Right lung (tissue), 10 donors: ENCODE data around the gene THOP1. TPM values are rescaled to one million over a fixed set of nuclear protein-coding genes. Genes with fewer than 3 reads are reported as not detected.

ENCODE experiments used
- DNase-seq, 2 donors: peaks; one replicate each; pipeline ENCODE4 v3.0.0-alpha.2; 2013
- long read RNA-seq, 8 donors: transcript quantifications; one replicate each; lab custom pipeline, GENCODE V29; 2026
- polyA plus RNA-seq, 5 donors: library from polyadenylated mRNA; unstranded; fragments of 120-200 nt; gene quantifications; one replicate each; pipeline versions ENCODE4 v1.2.1 to v1.2.3, GENCODE V29; 2013; ENCODE audit warnings: inconsistent platforms in 1 of 5, low replicate concordance in 1 of 5; ENCODE audit not compliant: insufficient read length in 5 of 5, insufficient read depth in 1 of 5

THOP1 gene
- polyA plus RNA-seq = 10 to 100 TPM; 34.5 to 58.3 (median 38.7) TPM
- long read RNA-seq, donor 1, full-length matches to known transcripts = 4 of 4 reads
- long read RNA-seq, donor 1, partial matches to known transcripts = 0 of 4 reads
- long read RNA-seq, donor 1, other reads (novel, unspliced or antisense) = 0 of 4 reads
- long read RNA-seq, donor 2, full-length matches to known transcripts = 2 of 2 reads
- long read RNA-seq, donor 2, partial matches to known transcripts = 0 of 2 reads
- long read RNA-seq, donor 2, other reads (novel, unspliced or antisense) = 0 of 2 reads
- long read RNA-seq, donor 3, partial matches to known transcripts = 6 of 8 reads
- long read RNA-seq, donor 3, other reads (novel, unspliced or antisense) = 0 of 8 reads
- long read RNA-seq, donor 4 = 0 reads
- long read RNA-seq, donor 5, full-length matches to known transcripts = 5 of 10 reads
- long read RNA-seq, donor 5, partial matches to known transcripts = 5 of 10 reads
- long read RNA-seq, donor 5, other reads (novel, unspliced or antisense) = 0 of 10 reads
- long read RNA-seq, donor 6, full-length matches to known transcripts = 2 of 37 reads
- long read RNA-seq, donor 6, partial matches to known transcripts = 35 of 37 reads
- long read RNA-seq, donor 6, other reads (novel, unspliced or antisense) = 0 of 37 reads
- long read RNA-seq, donor 7, full-length matches to known transcripts = 4 of 4 reads
- long read RNA-seq, donor 7, partial matches to known transcripts = 0 of 4 reads
- long read RNA-seq, donor 7, other reads (novel, unspliced or antisense) = 0 of 4 reads
- long read RNA-seq, donor 8, full-length matches to known transcripts = 1 of 1 reads
- long read RNA-seq, donor 8, partial matches to known transcripts = 0 of 1 reads
- long read RNA-seq, donor 8, other reads (novel, unspliced or antisense) = 0 of 1 reads

DNA sequence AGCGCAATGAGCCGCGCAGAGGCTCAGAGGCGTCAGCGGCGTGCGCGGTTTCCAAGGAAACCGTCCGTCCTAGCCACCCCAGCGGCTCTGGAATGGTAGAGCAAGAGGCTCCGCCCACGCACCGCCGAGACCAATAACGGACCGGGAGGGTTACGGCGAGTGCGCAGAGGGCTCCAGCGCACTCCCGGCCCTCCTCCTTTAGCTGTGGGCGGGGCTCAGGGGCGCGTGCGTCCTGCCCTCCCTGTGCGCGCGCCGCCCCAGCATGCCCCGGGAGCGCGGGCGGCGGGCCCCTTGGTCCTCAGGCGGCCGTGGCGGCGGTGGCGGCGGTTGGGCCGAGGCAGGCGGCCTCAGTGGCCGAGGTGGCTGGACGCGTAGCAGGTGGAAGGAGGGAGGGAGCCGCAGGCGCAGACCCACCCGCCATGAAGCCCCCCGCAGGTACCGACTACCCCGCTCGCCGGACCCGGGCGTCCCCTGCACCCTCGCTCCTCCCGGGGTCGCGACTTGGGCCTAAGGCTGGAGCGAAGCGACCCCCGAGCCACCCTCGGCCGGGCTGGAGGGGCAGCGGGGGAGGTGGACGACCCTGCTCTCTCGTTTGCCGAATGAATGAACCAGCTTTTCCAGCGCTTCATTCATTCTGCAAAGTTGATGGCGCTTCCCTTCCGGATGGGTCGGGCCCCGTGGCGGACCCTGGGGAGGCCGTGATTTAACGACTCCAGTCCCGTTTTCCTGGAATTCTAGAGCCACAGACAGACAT lies at the start of gene THOP1:
THOP1 (plus strand) TSS at position 260 of the 754 bp plus-strand sequence; CDS start at position 420, 160 bp downstream.
- peak; percentile 98 for DNase-seq

DNA sequence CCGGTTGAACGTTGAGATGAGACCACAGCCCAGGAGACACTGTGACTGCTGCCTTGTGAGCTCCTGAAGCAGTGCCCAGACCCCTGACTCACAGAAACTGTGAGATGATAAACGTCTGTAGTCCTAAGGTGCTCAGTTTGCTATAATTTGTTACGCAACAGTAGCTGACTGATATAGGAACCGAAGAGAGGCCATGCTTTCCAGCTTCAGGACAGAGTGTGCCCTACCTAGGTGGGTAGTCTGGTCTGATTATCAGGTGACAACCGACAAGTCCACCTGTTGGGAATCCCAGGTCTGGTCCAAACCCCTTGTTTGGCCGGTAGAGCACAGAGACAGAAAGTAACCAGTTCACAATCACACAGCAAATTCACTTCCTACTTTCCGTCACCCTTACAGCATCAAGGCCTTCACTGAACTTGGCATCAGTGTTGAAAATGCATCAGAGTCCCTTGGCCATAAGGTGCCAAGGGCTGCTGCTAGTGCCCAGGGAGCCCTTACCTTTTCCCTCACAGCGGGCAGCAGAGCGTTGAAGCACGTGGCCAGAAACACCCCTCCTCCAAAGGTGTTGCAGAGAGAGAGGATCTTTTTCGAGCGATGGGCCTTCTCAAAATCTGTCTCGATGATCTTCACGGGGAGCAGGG lies 48.6 kb upstream of the THOP1 start:
- no peak for DNase-seq

DNA sequence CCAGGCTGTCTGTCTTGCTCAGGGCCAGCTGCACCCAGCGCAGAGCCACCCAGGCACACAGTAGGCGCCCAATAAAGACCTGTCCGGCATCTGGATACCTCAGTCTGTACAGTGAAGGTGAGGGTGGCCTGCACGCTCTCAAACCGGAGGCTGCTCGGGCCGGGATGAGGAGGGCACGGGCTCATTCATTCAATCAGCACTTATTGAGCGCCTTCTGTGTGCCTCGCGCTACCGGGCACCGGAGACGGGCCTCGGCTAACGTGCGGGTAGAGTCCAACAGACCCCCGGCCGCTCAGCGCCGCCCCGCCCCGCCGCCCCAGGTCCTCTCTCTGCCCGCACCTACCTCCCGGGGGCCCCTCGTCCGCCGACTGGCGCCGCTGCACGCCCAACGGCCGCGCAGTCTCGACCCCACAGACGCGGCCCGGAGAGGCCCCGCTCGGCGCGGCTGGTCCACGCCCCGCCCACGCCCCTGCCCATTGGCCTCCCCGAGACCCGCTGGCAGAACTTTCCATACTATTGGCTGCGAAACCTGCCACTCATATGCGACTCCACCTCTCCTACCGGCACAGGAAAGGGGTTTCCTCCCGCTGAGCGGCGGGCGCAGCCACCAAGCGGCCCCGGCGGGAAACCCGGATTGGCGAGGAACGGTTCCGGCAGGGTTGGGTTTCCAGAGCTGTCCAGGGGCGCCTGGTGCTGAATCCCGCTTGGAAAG lies 45.5 kb upstream of the THOP1 start, which contains the start of gene SLC39A3:
SLC39A3 (minus strand) TSS at position 416 of the 712 bp plus-strand sequence. CDS start 2,760 bp downstream, outside the sequence.
- DNase-seq = peak; percentile 95 to 96

DNA sequence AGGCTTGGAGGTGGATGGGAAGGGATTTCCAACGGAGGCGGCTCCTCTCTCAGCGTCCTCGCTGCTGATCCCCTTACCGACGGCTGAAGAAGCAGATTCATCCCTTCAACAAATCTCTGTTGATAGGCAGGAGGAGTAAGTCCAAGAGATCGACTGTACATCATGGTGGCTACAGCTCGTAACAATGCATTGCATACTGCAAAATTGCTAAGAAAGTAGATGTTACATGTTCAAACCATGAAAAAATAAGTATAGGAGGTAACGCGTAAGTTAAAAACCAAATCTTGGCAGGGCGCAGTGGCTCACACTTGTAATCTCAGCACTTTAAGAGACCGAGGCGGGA lies 45.0 kb upstream of the THOP1 start:
- no peak for DNase-seq

DNA sequence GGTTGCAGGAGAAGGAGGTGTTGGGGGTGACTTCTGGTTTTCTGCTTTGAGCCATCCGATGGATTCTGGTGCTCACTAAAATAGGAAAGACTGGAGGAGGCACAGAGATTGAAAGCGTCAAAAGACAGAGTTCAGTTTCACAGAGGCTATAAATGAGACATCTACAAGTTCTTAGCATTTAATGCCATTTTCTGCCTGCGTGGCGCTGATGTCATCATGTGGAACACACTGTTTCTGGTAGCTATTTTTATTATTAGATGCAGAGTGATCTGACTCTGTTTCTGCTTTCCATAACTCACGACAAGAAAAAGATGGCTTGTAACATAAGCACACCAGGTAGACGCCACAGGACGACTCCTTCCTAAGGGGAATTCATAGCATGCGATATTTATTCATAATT lies 42.2 kb upstream of the THOP1 start:
- DNase-seq = no peak

DNA sequence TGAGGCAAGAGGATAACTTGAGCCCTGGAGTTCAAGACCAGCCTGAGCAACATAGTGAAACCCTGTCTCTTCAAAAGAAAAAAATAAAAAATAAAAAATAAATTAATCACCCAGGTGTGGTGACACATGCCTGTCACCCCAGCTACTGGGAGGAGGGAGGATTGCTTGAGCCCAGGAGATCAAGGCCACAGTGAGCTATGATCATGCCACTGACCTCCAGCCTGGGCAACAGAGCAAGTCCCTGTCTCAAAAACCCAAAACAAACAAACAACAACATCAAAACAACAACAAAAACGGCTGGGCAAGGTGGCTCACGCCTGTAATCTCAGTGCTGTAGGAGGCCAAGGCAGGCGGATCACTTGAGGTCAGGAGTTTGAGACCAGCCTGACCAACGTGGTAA lies 41.2 kb upstream of the THOP1 start:
- DNase-seq = no peak

DNA sequence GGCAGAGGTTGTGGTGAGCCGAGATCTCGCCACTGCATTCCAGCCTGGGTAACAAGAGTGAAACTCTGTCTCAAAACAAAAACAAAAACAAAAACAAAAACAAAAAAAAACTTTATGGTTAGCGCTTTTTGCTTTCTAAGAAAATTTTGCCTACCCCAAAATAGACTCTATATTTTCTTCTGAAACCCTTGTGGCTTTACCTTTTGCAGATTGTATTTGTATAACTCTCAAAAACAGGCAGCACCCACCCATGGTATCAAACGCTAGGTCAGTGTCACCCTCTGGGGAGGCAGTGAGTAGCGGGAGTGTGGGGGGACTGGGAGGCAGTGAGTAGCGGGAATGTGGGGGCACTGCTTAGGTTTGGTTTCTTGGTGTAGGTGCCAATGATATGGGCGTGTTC lies 38.0 kb upstream of the THOP1 start:
- DNase-seq = no peak

DNA sequence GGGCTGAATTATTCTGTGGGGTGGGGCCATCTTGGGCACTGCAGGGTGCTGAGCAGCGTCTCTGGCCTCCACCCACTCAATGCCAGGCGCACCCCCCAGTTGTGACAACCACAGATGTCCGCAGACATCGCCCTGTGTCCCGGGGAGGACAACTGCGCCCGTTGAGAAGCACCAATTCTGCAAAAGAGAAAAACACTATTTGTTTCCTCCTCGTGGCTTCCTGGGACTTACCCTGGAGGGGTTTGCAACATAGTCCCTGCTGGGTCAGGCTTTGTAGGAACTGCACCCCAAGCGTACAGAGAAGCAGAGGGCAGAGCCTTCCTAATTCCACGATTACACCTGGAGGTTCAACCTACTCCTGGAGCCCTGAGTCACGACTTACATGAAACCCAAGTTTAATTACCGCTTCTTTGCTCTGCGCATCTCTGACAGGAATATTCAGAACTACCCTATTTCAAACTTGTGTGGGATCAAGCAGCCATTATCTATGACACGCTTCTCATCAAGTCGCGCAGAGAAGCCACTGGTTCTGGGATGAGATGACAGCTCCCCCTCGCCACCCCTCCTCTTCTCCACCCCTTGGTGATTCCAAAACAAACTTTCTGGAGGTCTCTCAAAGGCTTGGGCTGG lies 34.4 kb upstream of the THOP1 start:
- DNase-seq = no peak

DNA sequence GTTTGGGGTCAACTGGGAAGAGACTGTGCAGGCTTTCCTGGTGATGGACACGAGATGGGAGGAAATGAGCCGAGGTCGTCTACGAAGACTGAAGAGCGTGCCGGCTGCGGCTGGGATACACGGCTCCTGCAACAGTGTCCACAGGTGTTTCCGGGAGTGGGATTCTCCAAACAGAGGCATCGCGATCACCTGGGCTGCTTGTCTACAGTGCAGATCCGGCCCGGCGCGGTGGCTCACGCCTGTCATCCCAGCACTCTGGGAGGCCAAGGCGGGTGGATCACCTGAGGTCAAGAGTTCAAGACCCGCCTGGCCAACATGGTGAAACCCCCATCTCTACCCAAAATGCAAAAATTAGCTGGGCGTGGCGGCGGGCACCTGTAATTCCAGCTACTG lies 33.9 kb upstream of the THOP1 start:
- no peak for DNase-seq

DNA sequence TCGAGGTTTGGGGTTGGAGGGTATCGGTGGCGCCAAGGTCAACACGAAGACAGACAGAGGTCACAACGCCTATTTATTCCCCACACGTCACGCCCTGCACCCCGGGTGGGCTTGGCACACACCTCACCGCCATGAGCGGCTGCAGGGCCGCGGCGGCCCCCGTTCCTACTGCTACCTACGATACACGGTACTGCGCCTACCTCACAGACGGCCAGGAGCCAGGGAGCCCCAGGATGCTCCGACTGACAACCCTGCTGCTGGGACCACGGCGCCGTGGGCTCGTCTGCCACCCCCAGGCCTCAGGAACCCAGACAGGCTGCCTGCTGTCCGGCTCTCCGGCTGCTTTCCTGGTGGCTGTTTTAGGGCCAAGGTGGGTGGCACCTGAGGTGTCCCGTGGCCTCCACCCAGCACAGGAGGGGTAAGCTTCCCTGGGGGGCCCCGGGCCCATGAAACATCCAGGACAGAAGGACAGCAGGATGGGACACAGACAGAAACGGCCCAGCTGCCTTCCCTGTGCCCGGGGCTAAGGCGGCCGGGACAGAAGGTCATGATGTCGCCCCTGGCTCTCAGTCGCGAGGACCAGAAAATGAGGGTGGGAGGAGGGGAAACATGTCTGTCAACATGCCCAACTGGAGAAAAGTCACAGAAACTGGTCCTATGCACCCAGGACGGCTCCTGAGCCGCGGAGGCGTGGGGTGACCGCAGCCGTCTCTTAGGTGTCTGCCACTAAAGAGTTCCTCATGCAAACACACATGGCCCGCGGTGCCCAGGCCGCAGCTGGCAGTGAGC lies 30.4 kb upstream of the THOP1 start:
- no peak for DNase-seq

DNA sequence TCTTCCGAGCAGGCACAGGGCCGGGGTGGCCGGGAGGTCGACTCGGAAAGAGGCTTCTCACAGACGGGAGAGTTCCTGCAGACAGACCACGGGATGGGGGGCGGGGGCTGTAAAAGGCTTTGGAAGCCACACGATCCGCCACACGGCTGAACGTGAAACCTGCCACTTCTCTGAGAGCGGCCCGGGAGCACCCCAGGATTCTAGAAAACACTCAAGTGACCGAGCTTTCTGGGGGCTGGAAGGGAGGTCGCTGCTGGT lies 29.9 kb upstream of the THOP1 start:
- DNase-seq = no peak

DNA sequence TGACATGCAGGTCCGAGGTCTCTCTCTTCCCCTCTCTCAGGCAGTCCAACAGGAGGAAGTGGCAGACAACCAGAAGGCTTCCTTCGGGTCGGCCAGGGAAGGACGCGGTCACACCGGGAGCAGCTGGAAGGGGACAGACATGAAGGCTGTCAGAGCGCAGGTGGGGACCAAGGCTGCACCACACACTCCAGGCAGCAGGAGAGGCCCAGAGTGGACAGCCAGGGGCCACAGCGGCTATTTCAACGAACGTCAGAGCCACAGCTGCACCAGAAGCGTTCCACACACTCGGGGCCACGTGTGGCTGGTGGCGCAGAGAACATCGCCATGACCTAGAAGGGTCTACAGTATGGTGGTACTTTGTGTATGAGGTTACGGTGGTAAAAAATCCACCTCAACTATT lies 29.5 kb upstream of the THOP1 start:
- no peak for DNase-seq

DNA sequence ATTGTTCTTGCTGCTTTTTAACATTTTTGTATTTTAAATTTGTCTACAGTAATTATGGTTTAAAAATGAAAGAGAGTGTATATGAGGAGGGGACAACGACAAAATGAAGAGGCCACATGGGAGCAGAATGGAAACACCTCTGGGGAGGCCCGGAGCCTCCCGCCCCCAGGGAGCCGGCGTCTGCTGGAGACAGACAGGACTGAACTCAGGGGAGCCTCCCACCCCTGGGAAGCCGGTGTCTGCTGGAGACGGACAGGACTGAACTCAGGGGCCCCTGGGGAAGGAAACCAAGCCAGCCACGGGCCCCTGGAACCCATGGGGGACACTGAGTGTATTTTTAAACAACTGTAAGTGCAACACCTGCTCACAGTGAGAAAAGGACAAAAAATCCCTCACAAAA lies 28.8 kb upstream of the THOP1 start:
- no peak for DNase-seq

DNA sequence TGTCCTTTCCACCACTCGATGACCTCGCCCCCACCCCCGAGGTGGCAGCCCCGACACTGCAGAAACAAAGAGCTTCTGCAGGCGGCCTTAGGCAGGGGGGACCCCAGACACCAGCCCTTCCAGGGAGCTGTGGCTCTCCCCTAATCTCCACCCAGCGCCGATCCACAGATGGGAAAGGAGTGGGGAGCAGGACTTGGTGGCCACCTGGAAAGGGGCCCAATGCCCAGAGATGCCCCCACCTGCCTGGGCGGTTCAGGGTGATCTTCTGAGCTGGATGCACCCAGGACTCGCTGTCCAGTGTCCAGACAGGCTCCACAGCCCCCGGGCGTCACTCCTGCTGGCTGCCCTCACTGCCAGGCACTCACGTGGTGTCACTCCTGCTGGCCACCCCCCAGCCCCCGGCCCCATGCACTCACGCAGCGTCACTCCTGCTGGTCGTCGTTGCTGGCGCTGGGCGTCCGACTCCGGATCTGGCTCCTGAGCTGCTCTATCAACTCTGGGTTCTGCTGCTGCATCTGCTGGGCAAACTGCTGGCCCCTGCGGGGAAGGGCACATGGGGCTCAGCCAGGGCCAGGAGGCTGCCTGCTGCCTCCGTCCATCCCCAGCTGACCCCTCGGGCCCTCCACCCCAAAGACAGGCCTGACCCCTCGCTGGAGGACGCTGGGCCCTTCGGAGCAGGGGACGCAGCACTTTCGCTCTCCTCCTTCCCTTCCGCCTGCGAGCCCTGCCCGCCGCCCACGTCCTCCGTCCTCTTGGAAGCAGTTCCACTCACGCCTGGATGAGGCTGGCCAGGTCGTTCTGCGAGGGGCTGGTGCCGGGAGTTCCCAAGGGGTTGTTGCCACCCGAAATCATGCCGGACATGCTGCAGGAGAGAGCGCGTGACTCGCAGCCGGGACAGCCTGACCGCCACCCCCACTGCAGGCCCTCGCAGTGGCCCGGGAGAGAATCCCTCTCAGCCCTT lies 28.1 kb upstream of the THOP1 start:
- DNase-seq = no peak

DNA sequence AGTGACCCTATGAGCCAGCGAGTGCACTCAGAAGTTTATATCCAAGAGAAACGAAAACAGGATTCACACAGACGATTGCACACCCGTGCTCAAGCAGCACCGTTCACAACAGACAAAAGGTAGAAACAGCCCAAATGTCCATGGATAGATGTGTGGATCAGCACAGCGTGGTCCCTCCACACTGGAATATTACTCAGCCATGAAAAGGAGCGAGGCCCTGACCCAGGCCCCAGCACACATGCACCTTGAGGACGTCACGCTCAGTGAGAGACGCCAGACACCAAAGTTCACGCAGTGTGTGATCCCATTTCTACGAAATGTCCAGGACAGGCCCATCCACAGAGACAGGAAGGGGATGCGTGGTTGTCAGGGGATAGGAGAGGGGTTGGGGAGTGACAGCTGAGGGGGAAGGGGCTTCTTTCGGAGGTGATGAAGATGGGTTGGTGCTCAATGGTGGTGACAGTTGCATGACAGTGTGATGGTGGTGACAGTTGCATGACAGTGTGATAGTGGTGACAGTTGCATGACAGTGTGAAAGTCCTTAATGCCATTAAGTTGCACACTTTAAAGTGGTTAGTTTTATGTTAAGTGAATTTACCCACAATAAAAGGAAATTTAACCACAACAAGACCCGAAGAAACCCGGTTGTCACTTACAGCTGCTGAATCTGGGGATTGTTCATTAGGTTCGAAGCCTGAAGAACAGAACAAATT lies 26.5 kb upstream of the THOP1 start:
- no peak for DNase-seq

DNA sequence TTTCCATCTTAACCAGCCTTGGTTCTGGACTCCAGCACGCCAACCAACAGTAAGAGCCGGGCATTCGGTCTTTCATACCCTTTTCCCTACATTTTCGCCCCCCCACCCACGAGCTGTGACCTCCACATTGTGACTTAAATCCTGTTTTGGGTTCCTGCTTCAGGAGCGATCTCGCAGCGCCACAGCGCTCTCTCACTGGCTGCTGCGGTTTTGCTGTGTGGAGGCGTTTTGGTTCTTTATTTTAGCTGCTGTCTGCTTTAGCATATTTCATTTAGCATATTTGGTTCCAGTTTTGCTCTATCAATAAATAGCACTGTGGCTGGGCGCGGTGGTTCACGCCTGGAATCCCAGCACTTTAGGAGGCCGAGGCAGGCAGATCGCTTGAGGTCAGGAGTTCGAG lies 25.9 kb upstream of the THOP1 start:
- DNase-seq = no peak

DNA sequence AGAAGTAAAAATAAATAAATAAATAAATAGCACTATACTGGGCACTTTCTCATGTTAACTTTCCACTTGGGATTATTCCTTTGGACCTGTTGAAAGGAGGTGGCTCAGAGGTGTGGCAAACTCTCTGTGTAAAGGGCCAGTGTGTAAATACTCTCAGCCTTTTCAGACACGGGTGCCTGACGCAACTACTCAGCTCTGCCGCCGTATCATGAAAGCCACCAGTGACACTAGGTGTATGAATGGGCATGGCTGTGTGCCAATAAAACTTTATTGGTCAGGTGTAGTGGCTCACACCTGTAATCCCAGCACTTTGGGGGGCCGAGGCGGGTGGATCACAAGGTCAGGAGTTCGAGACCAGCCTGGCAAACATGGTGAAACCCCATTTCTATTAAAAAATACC lies 25.3 kb upstream of the THOP1 start:
- no peak for DNase-seq

DNA sequence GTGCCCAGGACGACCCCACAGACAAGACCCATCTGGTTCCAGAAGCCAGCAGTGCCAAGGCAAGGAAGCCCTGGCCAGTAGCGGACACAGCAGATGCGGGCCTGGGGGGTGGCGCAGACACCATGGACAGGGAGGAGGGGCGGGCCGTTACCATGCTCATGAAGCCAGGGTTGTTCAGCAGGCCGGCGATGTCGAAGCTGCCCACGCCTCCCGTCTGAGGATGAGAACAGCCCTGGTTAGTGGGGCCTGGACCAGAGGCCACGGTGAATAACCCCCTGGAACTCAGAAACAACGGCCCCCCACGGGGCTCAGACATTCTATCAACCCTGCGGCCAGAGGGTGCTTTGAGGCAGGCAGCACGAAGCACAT lies 24.0 kb upstream of the THOP1 start:
- no peak for DNase-seq
